ENCODE measurements around the gene LRP5.

DNA sequence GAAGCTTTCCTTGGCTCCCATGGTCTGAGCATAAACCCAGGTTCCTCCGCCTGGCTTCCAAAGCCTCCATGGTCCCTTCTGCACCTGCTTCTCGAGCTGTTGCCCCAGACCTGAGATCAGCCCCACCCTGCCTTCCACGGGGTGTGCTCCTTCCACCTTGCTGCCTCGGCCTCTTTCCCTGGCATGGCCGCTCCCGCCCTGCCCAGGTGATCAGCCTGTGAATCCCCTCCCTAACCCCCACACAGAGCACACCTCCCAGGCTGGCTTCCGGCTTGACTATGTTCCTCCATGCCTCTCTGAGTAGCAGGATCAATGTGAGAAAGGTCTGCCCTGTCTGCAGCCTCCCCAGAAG lies 145.5 kb downstream of the LRP5 start:
- TF ChIP-seq POLR2A (IDR thresholded peaks at IDR 0.05) = no peak
- TF ChIP-seq, protein P1, sequence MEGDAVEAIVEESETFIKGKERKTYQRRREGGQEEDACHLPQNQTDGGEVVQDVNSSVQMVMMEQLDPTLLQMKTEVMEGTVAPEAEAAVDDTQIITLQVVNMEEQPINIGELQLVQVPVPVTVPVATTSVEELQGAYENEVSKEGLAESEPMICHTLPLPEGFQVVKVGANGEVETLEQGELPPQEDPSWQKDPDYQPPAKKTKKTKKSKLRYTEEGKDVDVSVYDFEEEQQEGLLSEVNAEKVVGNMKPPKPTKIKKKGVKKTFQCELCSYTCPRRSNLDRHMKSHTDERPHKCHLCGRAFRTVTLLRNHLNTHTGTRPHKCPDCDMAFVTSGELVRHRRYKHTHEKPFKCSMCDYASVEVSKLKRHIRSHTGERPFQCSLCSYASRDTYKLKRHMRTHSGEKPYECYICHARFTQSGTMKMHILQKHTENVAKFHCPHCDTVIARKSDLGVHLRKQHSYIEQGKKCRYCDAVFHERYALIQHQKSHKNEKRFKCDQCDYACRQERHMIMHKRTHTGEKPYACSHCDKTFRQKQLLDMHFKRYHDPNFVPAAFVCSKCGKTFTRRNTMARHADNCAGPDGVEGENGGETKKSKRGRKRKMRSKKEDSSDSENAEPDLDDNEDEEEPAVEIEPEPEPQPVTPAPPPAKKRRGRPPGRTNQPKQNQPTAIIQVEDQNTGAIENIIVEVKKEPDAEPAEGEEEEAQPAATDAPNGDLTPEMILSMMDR (IDR thresholded peaks at IDR 0.05) = no peak
- TF ChIP-seq POLR2AphosphoS5 (IDR thresholded peaks at IDR 0.05) = no peak
- TF ChIP-seq EP300 (IDR thresholded peaks at IDR 0.05) = no peak

All from suprapubic skin (tissue), 4 donors.